WTC11 (cell line): ENCODE measurements around the gene GJD3. TPM values are rescaled to one million over a fixed set of nuclear protein-coding genes. Genes with fewer than 3 reads are reported as not detected.
A peak's percentile ranks its signal among the peaks of the same experiment; 100 is the strongest.

Experiments used
- ATAC-seq: fragments of 200-7000 bp; cut with Tn5 transposase; 2 replicates; pipeline ENCODE4 v1.10.0; 2021; ENCODE audit warnings: mild to moderate bottlenecking, moderate library complexity
- CTCF ChIA-PET: fragments of 300-600 bp; sonication (Branson Sonifier 250); formaldehyde crosslinking; loops from one replicate; lab custom pipeline; 2021; ENCODE audit warnings: antibody characterized with exemption; lab: Charles Lee
- POLR2A ChIA-PET: fragments of 350-600 bp; sonication (Branson Sonifier 250); formaldehyde crosslinking; loops from one replicate; lab custom pipeline; 2021; ENCODE audit warnings: antibody characterized with exemption; lab: Charles Lee
- DNase-seq: peaks from one replicate; pipeline ENCODE4 v3.0.0; 2021; ENCODE audit warnings: low spot score
- H3K27ac Mint-ChIP-seq: 2 replicates; pipeline ENCODE4 v1.8.0; 2021; ENCODE audit warnings: mixed read lengths
- H3K27me3 Mint-ChIP-seq: 2 replicates; pipeline ENCODE4 v1.8.0; 2021; ENCODE audit warnings: low read depth, mild to moderate bottlenecking, moderate library complexity, mixed read lengths
- H3K36me3 Mint-ChIP-seq: 2 replicates; pipeline ENCODE4 v1.8.0; 2021; ENCODE audit warnings: mixed read lengths
- H3K4me1 Mint-ChIP-seq: 2 replicates; pipeline ENCODE4 v1.8.0; 2022; ENCODE audit warnings: mixed read lengths
- H3K4me3 Mint-ChIP-seq: 2 replicates; pipeline ENCODE4 v1.8.0; 2021; ENCODE audit warnings: mild to moderate bottlenecking, moderate library complexity, mixed read lengths
- H3K9me3 Mint-ChIP-seq: 2 replicates; pipeline ENCODE4 v1.8.0; 2021; ENCODE audit warnings: mixed read lengths
- FOXK1 ChIP-seq: sonication (generic); formaldehyde crosslinking; IDR thresholded peaks from 2 replicates; pipeline ENCODE4 v1.8.0; 2022; ENCODE audit warnings: mild to moderate bottlenecking, moderate library complexity, missing genetic modification reagents
- MXD4 ChIP-seq: fragments of 250-450 bp; sonication (Bioruptor Pico); IDR thresholded peaks from 2 replicates; pipeline ENCODE4 v1.8.0; 2021; ENCODE audit warnings: mild to moderate bottlenecking, moderate library complexity, borderline replicate concordance
- total RNA-seq: library from RNA; stranded (reverse); gene quantifications from 3 replicates; pipeline ENCODE4 v1.2.3, GENCODE V29; 2021
- TF ChIP-seq, protein P1 (sequence below): fragments of 200-600 bp; IDR thresholded peaks from 2 replicates; pipeline ENCODE4 v1.8.0; 2022; ENCODE audit warnings: antibody characterized with exemption
- TF ChIP-seq, protein P2 (sequence below): sonication (generic); formaldehyde crosslinking; conservative IDR thresholded peaks from 2 replicates; pipeline ENCODE4 v1.8.1; 2023; ENCODE audit warnings: mild to moderate bottlenecking, low read depth, missing genetic modification reagents, moderate library complexity
- TF ChIP-seq, protein P3 (sequence below): fragments of 250-450 bp; sonication (Bioruptor Pico); IDR thresholded peaks from 2 replicates; pipeline ENCODE4 v1.9.0; 2021; ENCODE audit warnings: mild to moderate bottlenecking
- TF ChIP-seq, protein P4 (sequence below): sonication (generic); formaldehyde crosslinking; IDR thresholded peaks from 2 replicates; pipeline ENCODE4 v1.8.1; 2022; ENCODE audit warnings: missing genetic modification reagents, borderline replicate concordance

Gene GJD3
- total RNA-seq, 1 experiment from 2014 or later: 2.3 TPM

DNA sequence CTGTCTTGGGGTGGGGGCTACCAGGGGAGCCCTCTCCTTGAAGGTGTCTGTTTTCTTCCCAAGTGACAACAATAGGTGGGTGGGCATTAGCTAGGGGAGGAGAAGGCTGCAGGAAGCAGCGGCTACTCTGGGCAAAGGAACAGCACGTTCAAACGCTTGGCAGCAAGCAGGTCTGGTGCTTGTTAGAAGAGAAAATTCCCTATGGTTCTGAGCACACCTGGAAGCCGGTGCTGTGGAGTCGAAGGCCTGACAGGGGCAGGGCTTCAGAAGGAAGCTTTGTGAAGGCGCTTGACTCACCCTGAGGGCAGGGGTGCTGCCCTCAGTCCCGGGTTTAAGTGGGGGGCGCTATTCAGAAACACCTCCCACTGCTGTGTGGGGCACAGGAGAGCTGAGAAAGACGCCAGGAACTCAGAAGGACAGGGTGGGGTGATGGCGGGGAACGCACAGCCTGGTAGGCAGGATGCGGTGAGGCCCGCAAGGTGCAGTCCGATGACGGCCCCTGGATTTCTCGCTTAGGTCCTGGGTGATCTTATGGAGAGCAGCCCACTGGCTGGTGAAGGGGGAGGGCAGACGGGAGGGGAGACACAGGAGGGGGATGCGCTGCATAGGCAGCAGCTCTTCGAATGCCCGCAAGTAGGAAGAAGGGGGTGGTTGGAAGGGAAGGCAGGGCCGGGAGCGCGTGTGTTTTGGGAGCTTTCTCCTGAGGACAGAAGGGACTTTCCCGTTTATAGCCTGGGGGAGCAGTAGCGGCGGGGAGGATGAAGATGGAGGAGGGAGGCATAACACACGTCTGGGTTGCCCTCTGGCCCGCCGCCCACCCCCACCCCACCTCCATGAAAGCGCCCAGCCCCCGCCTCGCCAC is 3.2 kb downstream of the GJD3 start (continued):
- TF ChIP-seq, protein P1, sequence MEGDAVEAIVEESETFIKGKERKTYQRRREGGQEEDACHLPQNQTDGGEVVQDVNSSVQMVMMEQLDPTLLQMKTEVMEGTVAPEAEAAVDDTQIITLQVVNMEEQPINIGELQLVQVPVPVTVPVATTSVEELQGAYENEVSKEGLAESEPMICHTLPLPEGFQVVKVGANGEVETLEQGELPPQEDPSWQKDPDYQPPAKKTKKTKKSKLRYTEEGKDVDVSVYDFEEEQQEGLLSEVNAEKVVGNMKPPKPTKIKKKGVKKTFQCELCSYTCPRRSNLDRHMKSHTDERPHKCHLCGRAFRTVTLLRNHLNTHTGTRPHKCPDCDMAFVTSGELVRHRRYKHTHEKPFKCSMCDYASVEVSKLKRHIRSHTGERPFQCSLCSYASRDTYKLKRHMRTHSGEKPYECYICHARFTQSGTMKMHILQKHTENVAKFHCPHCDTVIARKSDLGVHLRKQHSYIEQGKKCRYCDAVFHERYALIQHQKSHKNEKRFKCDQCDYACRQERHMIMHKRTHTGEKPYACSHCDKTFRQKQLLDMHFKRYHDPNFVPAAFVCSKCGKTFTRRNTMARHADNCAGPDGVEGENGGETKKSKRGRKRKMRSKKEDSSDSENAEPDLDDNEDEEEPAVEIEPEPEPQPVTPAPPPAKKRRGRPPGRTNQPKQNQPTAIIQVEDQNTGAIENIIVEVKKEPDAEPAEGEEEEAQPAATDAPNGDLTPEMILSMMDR: no peak
- TF ChIP-seq, protein P2, sequence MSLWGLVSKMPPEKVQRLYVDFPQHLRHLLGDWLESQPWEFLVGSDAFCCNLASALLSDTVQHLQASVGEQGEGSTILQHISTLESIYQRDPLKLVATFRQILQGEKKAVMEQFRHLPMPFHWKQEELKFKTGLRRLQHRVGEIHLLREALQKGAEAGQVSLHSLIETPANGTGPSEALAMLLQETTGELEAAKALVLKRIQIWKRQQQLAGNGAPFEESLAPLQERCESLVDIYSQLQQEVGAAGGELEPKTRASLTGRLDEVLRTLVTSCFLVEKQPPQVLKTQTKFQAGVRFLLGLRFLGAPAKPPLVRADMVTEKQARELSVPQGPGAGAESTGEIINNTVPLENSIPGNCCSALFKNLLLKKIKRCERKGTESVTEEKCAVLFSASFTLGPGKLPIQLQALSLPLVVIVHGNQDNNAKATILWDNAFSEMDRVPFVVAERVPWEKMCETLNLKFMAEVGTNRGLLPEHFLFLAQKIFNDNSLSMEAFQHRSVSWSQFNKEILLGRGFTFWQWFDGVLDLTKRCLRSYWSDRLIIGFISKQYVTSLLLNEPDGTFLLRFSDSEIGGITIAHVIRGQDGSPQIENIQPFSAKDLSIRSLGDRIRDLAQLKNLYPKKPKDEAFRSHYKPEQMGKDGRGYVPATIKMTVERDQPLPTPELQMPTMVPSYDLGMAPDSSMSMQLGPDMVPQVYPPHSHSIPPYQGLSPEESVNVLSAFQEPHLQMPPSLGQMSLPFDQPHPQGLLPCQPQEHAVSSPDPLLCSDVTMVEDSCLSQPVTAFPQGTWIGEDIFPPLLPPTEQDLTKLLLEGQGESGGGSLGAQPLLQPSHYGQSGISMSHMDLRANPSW: no peak
- TF ChIP-seq, protein P3, sequence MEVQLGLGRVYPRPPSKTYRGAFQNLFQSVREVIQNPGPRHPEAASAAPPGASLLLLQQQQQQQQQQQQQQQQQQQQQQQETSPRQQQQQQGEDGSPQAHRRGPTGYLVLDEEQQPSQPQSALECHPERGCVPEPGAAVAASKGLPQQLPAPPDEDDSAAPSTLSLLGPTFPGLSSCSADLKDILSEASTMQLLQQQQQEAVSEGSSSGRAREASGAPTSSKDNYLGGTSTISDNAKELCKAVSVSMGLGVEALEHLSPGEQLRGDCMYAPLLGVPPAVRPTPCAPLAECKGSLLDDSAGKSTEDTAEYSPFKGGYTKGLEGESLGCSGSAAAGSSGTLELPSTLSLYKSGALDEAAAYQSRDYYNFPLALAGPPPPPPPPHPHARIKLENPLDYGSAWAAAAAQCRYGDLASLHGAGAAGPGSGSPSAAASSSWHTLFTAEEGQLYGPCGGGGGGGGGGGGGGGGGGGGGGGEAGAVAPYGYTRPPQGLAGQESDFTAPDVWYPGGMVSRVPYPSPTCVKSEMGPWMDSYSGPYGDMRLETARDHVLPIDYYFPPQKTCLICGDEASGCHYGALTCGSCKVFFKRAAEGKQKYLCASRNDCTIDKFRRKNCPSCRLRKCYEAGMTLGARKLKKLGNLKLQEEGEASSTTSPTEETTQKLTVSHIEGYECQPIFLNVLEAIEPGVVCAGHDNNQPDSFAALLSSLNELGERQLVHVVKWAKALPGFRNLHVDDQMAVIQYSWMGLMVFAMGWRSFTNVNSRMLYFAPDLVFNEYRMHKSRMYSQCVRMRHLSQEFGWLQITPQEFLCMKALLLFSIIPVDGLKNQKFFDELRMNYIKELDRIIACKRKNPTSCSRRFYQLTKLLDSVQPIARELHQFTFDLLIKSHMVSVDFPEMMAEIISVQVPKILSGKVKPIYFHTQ: no peak

DNA sequence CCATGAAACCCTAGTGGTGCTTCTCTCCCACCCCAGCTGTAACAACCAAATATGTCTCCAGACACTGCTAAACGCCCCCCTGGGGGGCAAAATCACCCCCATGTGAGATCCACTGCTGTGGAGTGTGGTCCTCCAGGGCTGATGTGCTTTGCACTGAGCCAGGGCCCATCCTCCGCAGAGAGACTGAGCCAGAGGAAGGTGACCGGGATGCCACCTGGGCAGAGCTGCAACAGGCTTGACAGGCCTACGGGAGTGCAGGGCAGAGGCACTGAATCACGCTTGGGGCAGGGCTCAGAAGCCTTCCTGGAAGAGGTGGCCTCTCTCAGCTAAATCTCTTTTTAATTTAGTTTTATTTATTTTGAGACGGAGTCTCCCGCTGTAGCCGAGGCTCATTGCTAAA is 4.4 kb downstream of the GJD3 start:
- peaks cover 43% of the 10 kb centered on the region for H3K4me1 Mint-ChIP-seq
- peaks cover 40% of the 10 kb centered on the region for H3K27me3 Mint-ChIP-seq
- POLR2A ChIA-PET: no interaction called here
- no peak overlapping the region for H3K27ac Mint-ChIP-seq
- no peak for TF ChIP-seq MXD4 (CRISPR knock-in tag)
- H3K36me3 Mint-ChIP-seq: 0 out of 2 replicates have a peak, but pooled peaks cover 2% of the 10 kb centered on the region
- ATAC-seq (no peak), DNase-seq (no peak)
- no peak overlapping the region for H3K4me3 Mint-ChIP-seq
- CTCF ChIA-PET: interaction anchor here (1.5 to 6.9 kb wide), 6 partner anchors 83 to 260 kb away, joined by 3 to 102 read pairs (median 20); partner anchors contain the start of gene IGFBP4
- no peaks in the 10 kb centered on the region for H3K9me3 Mint-ChIP-seq

DNA sequence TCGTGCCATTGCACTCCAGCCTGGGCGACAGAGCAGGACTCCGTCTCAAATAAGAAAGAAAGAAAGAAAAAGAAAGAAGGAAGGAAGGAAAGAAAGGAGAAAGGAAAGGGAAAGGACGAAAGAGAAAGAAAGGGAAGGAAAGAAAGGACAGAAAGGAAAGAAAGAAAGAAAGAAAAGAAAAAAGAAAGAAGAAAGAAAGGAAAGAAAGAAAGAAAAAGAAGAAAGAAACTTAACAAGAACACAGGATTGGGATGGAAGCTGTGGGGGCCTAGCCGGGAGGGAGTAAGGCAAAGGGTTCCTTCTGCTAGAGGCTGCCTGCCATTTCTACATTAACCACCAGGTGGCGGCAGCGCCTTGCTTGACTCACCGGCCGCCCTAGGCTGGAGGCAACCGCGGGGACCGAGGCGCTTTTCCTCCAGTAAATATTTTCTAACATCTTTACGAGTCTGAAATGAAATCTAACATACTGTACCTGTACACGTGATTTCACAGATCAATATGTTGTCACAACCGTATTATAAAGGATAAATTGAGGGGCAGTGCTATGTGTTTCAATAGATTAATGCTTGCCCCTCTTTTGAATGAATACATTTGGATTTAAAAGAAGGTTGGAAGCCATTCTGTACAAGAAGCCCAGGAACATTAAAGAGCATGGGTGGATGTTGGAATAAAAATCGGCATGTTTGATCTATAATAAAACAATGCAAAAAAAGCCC is 6.1 kb downstream of the GJD3 start:
- H3K9me3 Mint-ChIP-seq: no peaks in the 10 kb centered on the region

More for the DNA sequence above, 6.1 kb downstream of the GJD3 start:
- ATAC-seq: peak; percentile 22
- Mint-ChIP-seq H3K4me1 (peaks cover 43% of the 10 kb centered on the region), H3K27me3 (peaks cover 27% of the 10 kb centered on the region), H3K36me3 (0 out of 2 replicates have a peak, but pooled peaks cover 2% of the 10 kb centered on the region), H3K27ac (no peak overlapping the region), H3K4me3 (peak overlapping the region; percentile 50)
- peak; percentile 94 for DNase-seq
- TF ChIP-seq, protein P4, sequence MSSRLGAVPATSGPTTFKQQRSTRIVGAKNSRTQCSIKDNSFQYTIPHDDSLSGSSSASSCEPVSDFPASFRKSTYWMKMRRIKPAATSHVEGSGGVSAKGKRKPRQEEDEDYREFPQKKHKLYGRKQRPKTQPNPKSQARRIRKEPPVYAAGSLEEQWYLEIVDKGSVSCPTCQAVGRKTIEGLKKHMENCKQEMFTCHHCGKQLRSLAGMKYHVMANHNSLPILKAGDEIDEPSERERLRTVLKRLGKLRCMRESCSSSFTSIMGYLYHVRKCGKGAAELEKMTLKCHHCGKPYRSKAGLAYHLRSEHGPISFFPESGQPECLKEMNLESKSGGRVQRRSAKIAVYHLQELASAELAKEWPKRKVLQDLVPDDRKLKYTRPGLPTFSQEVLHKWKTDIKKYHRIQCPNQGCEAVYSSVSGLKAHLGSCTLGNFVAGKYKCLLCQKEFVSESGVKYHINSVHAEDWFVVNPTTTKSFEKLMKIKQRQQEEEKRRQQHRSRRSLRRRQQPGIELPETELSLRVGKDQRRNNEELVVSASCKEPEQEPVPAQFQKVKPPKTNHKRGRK: peak; percentile 98
- TF ChIP-seq FOXK1 (CRISPR knock-in tag): no peak
- TF ChIP-seq, protein P1: peak; percentile 99
- CTCF ChIA-PET: interaction anchor here (0.6 to 3.0 kb wide), 29 partner anchors 10 to 340 kb away, joined by 3 to 49 read pairs (median 4); partner anchors contain the start of genes RARA and TOP2A
- POLR2A ChIA-PET: interaction anchor here (0.6 to 1.0 kb wide), 2 partner anchors 175 to 1200 kb away, joined by 4 read pairs; no protein-coding TSS in a partner anchor
